Stimulated activated naive CD8-positive, alpha-beta T cell treated with anti-CD3 and anti-CD28 coated beads, Interleukin-15, amount 100 ng/mL, for 72 hours (primary cell): ENCODE results near the gene BMP4.
A peak's percentile ranks its signal among the peaks of the same experiment; 100 is the strongest.

ENCODE experiments used
- ATAC-seq: fragments of 150-1000 bp; cut with Tn5 transposase; 2 replicates; pipeline ENCODE4 v1.10.0; 2021; ENCODE audit warnings: mild to moderate bottlenecking, moderate library complexity
- DNase-seq, 2 donors: peaks; one replicate each; pipeline ENCODE4 v3.0.0; 2021 to 2022
- H3K27ac Mint-ChIP-seq, 2 donors: one replicate each; pipeline ENCODE4 v1.8.0; 2022; ENCODE audit warnings: mild to moderate bottlenecking in 2 of 2, mixed read lengths in 2 of 2, moderate library complexity in 2 of 2
- H3K27me3 Mint-ChIP-seq: one replicate; pipeline ENCODE4 v1.8.0; 2022; ENCODE audit warnings: mixed read lengths
- H3K4me1 Mint-ChIP-seq: one replicate; pipeline ENCODE4 v1.8.0; 2022; ENCODE audit warnings: mild to moderate bottlenecking, mixed read lengths
- H3K4me3 Mint-ChIP-seq, 2 donors: one replicate each; pipeline ENCODE4 v1.8.0; 2022; ENCODE audit warnings: mild to moderate bottlenecking in 2 of 2, mixed read lengths in 2 of 2, moderate library complexity in 1 of 2
- H3K9me3 Mint-ChIP-seq, 2 donors: one replicate each; pipeline ENCODE4 v1.8.0; 2022; ENCODE audit warnings: mixed read lengths in 2 of 2

Gene BMP4

GRCh38 chr14:53953002-53953827 is 3.4 kb downstream of the BMP4 start:
- Mint-ChIP-seq H3K4me3 (peak overlapping the region; percentile 81 to 87), H3K9me3 (no peaks in the 10 kb centered on the region), H3K27me3 (peaks cover 93% of the 10 kb centered on the region), H3K27ac (no peak overlapping the region), H3K4me1 (peaks cover 47% of the 10 kb centered on the region)
- DNase-seq (peak in 1 of 2 donors; percentile 18), ATAC-seq (peak; percentile 43)

GRCh38 chr14:53952533-53952932 is 4.1 kb downstream of the BMP4 start:
- H3K27me3 Mint-ChIP-seq = peaks cover 94% of the 10 kb centered on the region
- DNase-seq = no peak
- H3K4me1 Mint-ChIP-seq = peaks cover 46% of the 10 kb centered on the region
- ATAC-seq = no peak
- peak overlapping the region in 1 of 2 donors; percentile 27 for H3K27ac Mint-ChIP-seq
- peak overlapping the region; percentile 54 to 81 for H3K4me3 Mint-ChIP-seq
- H3K9me3 Mint-ChIP-seq = no peaks in the 10 kb centered on the region

GRCh38 chr14:53951627-53952303 is 4.9 kb downstream of the BMP4 start:
- DNase-seq (no peak), ATAC-seq (no peak)
- H3K4me3 Mint-ChIP-seq = no peak overlapping the region
- no peak overlapping the region for H3K27ac Mint-ChIP-seq
- H3K27me3 Mint-ChIP-seq = peaks cover 94% of the 10 kb centered on the region
- H3K9me3 Mint-ChIP-seq = no peaks in the 10 kb centered on the region
- H3K4me1 Mint-ChIP-seq = peaks cover 39% of the 10 kb centered on the region

- Mint-ChIP-seq H3K4me1 (peaks cover 36% of the 10 kb centered on the region), H3K9me3 (no peaks in the 10 kb centered on the region), H3K4me3 (no peak overlapping the region), H3K27me3 (peaks cover 94% of the 10 kb centered on the region), H3K27ac (no peak overlapping the region)
- DNase-seq (no peak), ATAC-seq (no peak)
Measured at GRCh38 chr14:53951243-53951626, 5.4 kb downstream of the BMP4 start.

- H3K27ac Mint-ChIP-seq = no peak overlapping the region
- no peaks in the 10 kb centered on the region for H3K9me3 Mint-ChIP-seq
- DNase-seq (no peak), ATAC-seq (no peak)
- H3K4me1 Mint-ChIP-seq = peaks cover 26% of the 10 kb centered on the region
- no peak overlapping the region for H3K4me3 Mint-ChIP-seq
- peaks cover 92% of the 10 kb centered on the region for H3K27me3 Mint-ChIP-seq
Measured at GRCh38 chr14:53950031-53950793, 6.4 kb downstream of the BMP4 start.

DNA sequence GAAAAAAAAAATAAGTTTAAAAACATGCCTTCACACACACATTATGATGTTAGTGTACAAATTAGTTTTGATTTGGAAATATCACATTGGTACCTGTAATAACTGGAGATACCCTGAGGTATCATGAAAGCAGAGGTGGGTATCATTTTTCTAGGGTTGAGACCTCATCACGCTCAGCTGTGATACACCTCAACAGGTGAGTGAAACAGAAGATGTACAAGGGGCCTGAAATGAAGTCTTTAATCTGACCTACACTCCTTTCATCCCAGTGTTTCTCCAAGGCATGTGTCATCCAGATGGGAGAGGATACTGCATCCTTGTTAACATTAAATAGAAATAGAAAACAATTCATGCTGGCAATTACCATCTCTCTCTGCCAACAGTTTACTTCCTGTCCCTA is 7.4 kb downstream of the BMP4 start:
- H3K27ac Mint-ChIP-seq = no peak overlapping the region
- H3K9me3 Mint-ChIP-seq = no peaks in the 10 kb centered on the region
- peaks cover 92% of the 10 kb centered on the region for H3K27me3 Mint-ChIP-seq
- ATAC-seq = no peak
- H3K4me3 Mint-ChIP-seq = no peak overlapping the region
- no peak for DNase-seq
- H3K4me1 Mint-ChIP-seq = peaks cover 15% of the 10 kb centered on the region

GRCh38 chr14:53948205-53948884 is 8.3 kb downstream of the BMP4 start:
- no peak overlapping the region for H3K4me3 Mint-ChIP-seq
- peaks cover 9% of the 10 kb centered on the region for H3K4me1 Mint-ChIP-seq
- ATAC-seq (no peak), DNase-seq (no peak)
- peaks cover 92% of the 10 kb centered on the region for H3K27me3 Mint-ChIP-seq
- H3K9me3 Mint-ChIP-seq = no peaks in the 10 kb centered on the region
- H3K27ac Mint-ChIP-seq = no peak overlapping the region

DNA sequence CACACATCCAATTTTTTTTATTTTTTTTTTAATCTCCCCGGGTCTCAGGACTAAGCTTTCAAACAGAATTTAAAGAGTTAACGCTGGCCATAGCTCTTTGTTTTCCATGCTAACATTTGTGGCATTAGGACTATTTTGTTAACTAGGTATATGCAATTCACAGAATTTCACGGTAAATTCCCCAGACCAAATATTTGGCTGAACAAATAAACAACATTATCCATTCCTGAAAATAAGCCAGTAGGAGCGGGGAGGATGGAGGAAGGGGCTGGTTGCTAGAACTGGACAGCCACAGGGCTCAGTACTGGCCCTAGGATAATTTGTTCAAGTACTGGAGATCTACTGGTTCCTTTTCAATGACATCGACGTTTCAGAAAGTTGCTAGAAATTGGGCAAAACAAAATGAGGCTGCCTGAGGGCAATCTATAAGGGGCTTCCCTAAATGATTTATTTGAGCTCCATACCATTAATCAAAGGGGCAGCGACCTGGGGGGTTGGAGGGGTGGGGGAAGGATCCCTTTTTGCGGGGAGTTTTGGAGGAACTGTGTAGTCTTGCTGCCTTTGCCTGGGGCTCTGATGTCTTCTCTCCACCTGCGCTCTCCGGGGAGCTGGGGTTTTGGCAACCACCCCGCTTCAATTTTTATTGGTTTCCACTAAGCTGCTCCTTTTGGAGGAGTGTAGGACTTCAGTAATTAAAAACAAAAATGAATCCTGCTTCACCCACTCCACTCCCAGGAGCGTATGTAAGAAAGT is 9.0 kb downstream of the BMP4 start:
- peaks cover 92% of the 10 kb centered on the region for H3K27me3 Mint-ChIP-seq
- no peaks in the 10 kb centered on the region for H3K9me3 Mint-ChIP-seq
- DNase-seq (no peak), ATAC-seq (no peak)
- peaks cover 2% of the 10 kb centered on the region for H3K4me1 Mint-ChIP-seq
- no peak overlapping the region for H3K27ac Mint-ChIP-seq
- no peak overlapping the region for H3K4me3 Mint-ChIP-seq

- Mint-ChIP-seq H3K27ac (no peak overlapping the region), H3K27me3 (peaks cover 91% of the 10 kb centered on the region), H3K4me1 (no peaks in the 10 kb centered on the region), H3K4me3 (no peak overlapping the region), H3K9me3 (no peaks in the 10 kb centered on the region)
- DNase-seq (no peak), ATAC-seq (no peak)
Measured at GRCh38 chr14:53947094-53947445, 9.6 kb downstream of the BMP4 start.

GRCh38 chr14:53946404-53947093 is 10.1 kb downstream of the BMP4 start:
- Mint-ChIP-seq H3K4me3 (no peak overlapping the region), H3K27ac (no peak overlapping the region), H3K27me3 (peaks cover 86% of the 10 kb centered on the region), H3K4me1 (no peaks in the 10 kb centered on the region), H3K9me3 (no peaks in the 10 kb centered on the region)
- DNase-seq = no peak
- ATAC-seq = peak; percentile 49

GRCh38 chr14:53946071-53946403 is 10.6 kb downstream of the BMP4 start:
- Mint-ChIP-seq H3K4me3 (no peak overlapping the region), H3K27ac (no peak overlapping the region), H3K27me3 (peaks cover 81% of the 10 kb centered on the region), H3K4me1 (no peaks in the 10 kb centered on the region), H3K9me3 (no peaks in the 10 kb centered on the region)
- DNase-seq (no peak), ATAC-seq (no peak)

DNA sequence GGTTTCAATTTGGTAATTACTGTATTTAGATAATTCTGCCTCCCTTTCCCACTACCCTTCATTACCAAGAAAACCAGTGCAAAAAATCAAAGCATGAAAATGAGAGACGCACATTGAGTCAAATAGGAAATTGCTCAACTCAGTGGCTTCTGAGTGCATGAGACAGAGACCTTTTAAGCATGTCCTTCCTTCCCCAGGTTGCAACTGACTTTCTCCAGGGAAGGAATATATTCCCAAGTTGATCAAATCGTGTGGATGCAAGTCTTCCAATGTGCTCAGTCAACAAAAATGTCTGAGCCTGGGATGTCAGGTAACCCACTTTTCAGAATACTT is 12.9 kb downstream of the BMP4 start:
- no peak overlapping the region for H3K27ac Mint-ChIP-seq
- no peaks in the 10 kb centered on the region for H3K9me3 Mint-ChIP-seq
- H3K4me1 Mint-ChIP-seq = no peaks in the 10 kb centered on the region
- peaks cover 65% of the 10 kb centered on the region for H3K27me3 Mint-ChIP-seq
- DNase-seq = no peak
- ATAC-seq = no peak
- no peak overlapping the region for H3K4me3 Mint-ChIP-seq

- ATAC-seq (no peak), DNase-seq (no peak)
- Mint-ChIP-seq H3K4me1 (no peaks in the 10 kb centered on the region), H3K4me3 (no peak overlapping the region), H3K27ac (no peak overlapping the region), H3K27me3 (peaks cover 64% of the 10 kb centered on the region), H3K9me3 (no peaks in the 10 kb centered on the region)
Measured at GRCh38 chr14:53942970-53943750, 13.5 kb downstream of the BMP4 start.
